OCI-LY3 (cell line): Measurements from ENCODE around the gene QPCT.
A peak's percentile ranks its signal among the peaks of the same experiment; 100 is the strongest.

Source experiments
- H2AFZ ChIP-seq: fragments of 200-600, 300-600 bp; shearing (Covaris generic); 2 replicates; pipeline ENCODE4 v1.6.0; 2014; ENCODE audit warnings: antibody characterized with exemption, low read depth, low read length
- H3K27ac ChIP-seq: fragments of 200-600, 300-600 bp; sonication (generic); 2 replicates; pipeline ENCODE4 v1.5.1; 2014; ENCODE audit warnings: mild to moderate bottlenecking, low read length, moderate library complexity, mixed read lengths
- H3K27me3 ChIP-seq: fragments of 200-600, 300-600 bp; sonication (generic); 2 replicates; pipeline ENCODE4 v1.6.1; 2014; ENCODE audit warnings: low read depth, low read length, mixed read lengths
- H3K36me3 ChIP-seq: fragments of 200-600, 300-600 bp; sonication (generic); replicated peaks from 2 replicates; pipeline ENCODE3; 2014; ENCODE audit warnings: low read depth, low read length, mixed read lengths
- H3K4me1 ChIP-seq: fragments of 300-600, 200-600 bp; sonication (generic); 2 replicates; pipeline ENCODE4 v1.6.1; 2014; ENCODE audit warnings: low read length, mixed read lengths
- H3K4me2 ChIP-seq: fragments of 200-600, 300-600 bp; sonication (generic); 2 replicates; pipeline ENCODE4 v1.6.1; 2014; ENCODE audit warnings: low read length, mixed read lengths
- H3K4me3 ChIP-seq: fragments of 300-600, 200-600 bp; sonication (generic); 2 replicates; pipeline ENCODE4 v1.5.1; 2014; ENCODE audit warnings: antibody characterized with exemption, mild to moderate bottlenecking, low read length, moderate library complexity
- H3K79me2 ChIP-seq: fragments of 300-600, 200-600 bp; shearing (Covaris generic); 2 replicates; pipeline ENCODE4 v1.6.1; 2014; ENCODE audit warnings: mild to moderate bottlenecking, low read length, mixed read lengths
- H3K9ac ChIP-seq: fragments of 300-600, 200-600 bp; shearing (Covaris generic); 2 replicates; pipeline ENCODE4 v1.6.0; 2014; ENCODE audit warnings: mild to moderate bottlenecking, low read length, moderate library complexity
- H3K9me3 ChIP-seq: fragments of 200-600, 300-600 bp; shearing (Covaris generic); 2 replicates; pipeline ENCODE4 v1.6.1; 2014; ENCODE audit warnings: low read length, mixed read lengths; ENCODE audit not compliant: insufficient read depth
- H4K20me1 ChIP-seq: fragments of 200-600, 300-600 bp; sonication (generic); 2 replicates; pipeline ENCODE4 v1.6.1; 2016; ENCODE audit warnings: low read length, mixed read lengths; ENCODE audit not compliant: insufficient read depth
- CTCF ChIP-seq: fragments of 200-600, 300-600 bp; sonication (generic); IDR thresholded peaks from 2 replicates; pipeline ENCODE4 v1.5.1; 2014; ENCODE audit warnings: antibody characterized with exemption, low read length, low read depth
- EZH2phosphoT487 ChIP-seq: fragments of 200-600 bp; shearing (Covaris generic); IDR thresholded peaks from 2 replicates; pipeline ENCODE4 v1.6.1; 2018; ENCODE audit warnings: antibody characterized with exemption, mixed run types, low read depth

QPCT gene

GRCh38 chr2:37343537-37344434 lies 644 bp upstream of the QPCT start:
- Histone ChIP-seq H3K9me3 (no peaks in the 10 kb centered on the region), H3K27ac (no peak overlapping the region), H3K79me2 (no peaks in the 10 kb centered on the region), H3K27me3 (peaks cover 63% of the 10 kb centered on the region), H3K9ac (no peak overlapping the region), H3K4me2 (peak overlapping the region; percentile 98), H4K20me1 (no peaks in the 10 kb centered on the region), H3K36me3 (no peaks in the 10 kb centered on the region), H3K4me1 (peaks cover 8% of the 10 kb centered on the region), H3K4me3 (peak overlapping the region; percentile 87), H2AFZ (0 out of 2 replicates have a peak overlapping the region, but pooled peaks have one; percentile 77)
- no peak for TF ChIP-seq EZH2phosphoT487
- peak; percentile 27; the same call in 1 of the 2 replicates for TF ChIP-seq CTCF

- Histone ChIP-seq H3K4me1 (peaks cover 32% of the 10 kb centered on the region), H4K20me1 (no peaks in the 10 kb centered on the region), H3K9ac (no peak overlapping the region), H3K4me3 (no peak overlapping the region), H2AFZ (no peak overlapping the region), H3K36me3 (no peaks in the 10 kb centered on the region), H3K27me3 (peaks cover 57% of the 10 kb centered on the region), H3K9me3 (no peaks in the 10 kb centered on the region; the same call in 1 of the 2 replicates), H3K27ac (no peak overlapping the region), H3K79me2 (no peaks in the 10 kb centered on the region), H3K4me2 (no peak overlapping the region)
- TF ChIP-seq EZH2phosphoT487 (no peak), CTCF (no peak)
Measured at GRCh38 chr2:37348155-37348554, 3.7 kb downstream of the QPCT start.

- Histone ChIP-seq H3K4me2 (peak overlapping the region; percentile 59), H2AFZ (no peak overlapping the region), H3K27me3 (peaks cover 58% of the 10 kb centered on the region), H3K36me3 (no peaks in the 10 kb centered on the region), H3K79me2 (no peaks in the 10 kb centered on the region), H3K9ac (no peak overlapping the region), H3K4me3 (no peak overlapping the region), H3K9me3 (no peaks in the 10 kb centered on the region; the same call in 1 of the 2 replicates), H4K20me1 (no peaks in the 10 kb centered on the region), H3K4me1 (peaks cover 32% of the 10 kb centered on the region), H3K27ac (no peak overlapping the region)
- TF ChIP-seq EZH2phosphoT487: no peak
- TF ChIP-seq CTCF: no peak
Measured at GRCh38 chr2:37349231-37349860, 4.9 kb downstream of the QPCT start.

GRCh38 chr2:37350034-37350433 lies 5.6 kb downstream of the QPCT start:
- H2AFZ ChIP-seq: 0 out of 2 replicates have a peak overlapping the region, but pooled peaks have one; percentile 6
- H3K27ac ChIP-seq: no peak overlapping the region

More at GRCh38 chr2:37350034-37350433, 5.6 kb downstream of the QPCT start:
- Histone ChIP-seq H3K79me2 (no peaks in the 10 kb centered on the region), H3K4me1 (peaks cover 32% of the 10 kb centered on the region), H3K4me2 (peak overlapping the region; percentile 59), H4K20me1 (no peaks in the 10 kb centered on the region), H3K27me3 (peaks cover 55% of the 10 kb centered on the region), H3K9me3 (no peaks in the 10 kb centered on the region; the same call in 1 of the 2 replicates), H3K4me3 (peak overlapping the region; percentile 27), H3K9ac (no peak overlapping the region), H3K36me3 (no peaks in the 10 kb centered on the region)
- TF ChIP-seq EZH2phosphoT487: no peak
- no peak for TF ChIP-seq CTCF
